Neutrophil (primary cell): ENCODE measurements around the gene CSTF3.
A peak's percentile ranks its signal among the peaks of the same experiment; 100 is the strongest.
"Not testable (repeated sequence)": the region's sequence is repeated elsewhere in the genome, so short reads cannot be mapped to it uniquely, and the experiment has no call there.

Source experiments
- H3K27ac ChIP-seq: fragments of 200-600 bp; sonication (generic); 2 replicates; pipeline ENCODE4 v1.5.1; 2016; ENCODE audit warnings: mild to moderate bottlenecking, moderate library complexity
- H3K27me3 ChIP-seq: fragments of 200-600 bp; sonication (generic); 2 replicates; pipeline ENCODE4 v1.6.0; 2016; ENCODE audit warnings: mild to moderate bottlenecking
- H3K36me3 ChIP-seq: fragments of 200-600 bp; sonication (generic); 2 replicates; pipeline ENCODE4 v1.5.1; 2017
- H3K4me1 ChIP-seq, 2 experiments: fragments of 200-600 bp in 1 of 2; sonication (generic) in 1 of 2; 1 replicate in 1 of 2; 2 replicates in 1 of 2; pipeline versions ENCODE4 v1.5.1 to v1.6.1; 2013 to 2016; ENCODE audit warnings: low read depth in 1 of 2, low read length in 1 of 2, mild to moderate bottlenecking in 1 of 2, moderate library complexity in 1 of 2; ENCODE audit not compliant: control insufficient read depth in 1 of 2, insufficient read depth in 1 of 2
- H3K4me3 ChIP-seq, 2 experiments: fragments of 200-600 bp in 1 of 2; sonication (generic) in 1 of 2; 1 replicate in 1 of 2; 2 replicates in 1 of 2; pipeline ENCODE4 v1.5.1; 2013 to 2016; ENCODE audit warnings: low read depth in 1 of 2, low read length in 1 of 2, mild to moderate bottlenecking in 1 of 2, moderate library complexity in 1 of 2
- H3K9me3 ChIP-seq: fragments of 200-600 bp; sonication (generic); 2 replicates; pipeline ENCODE4 v1.5.1; 2016
- CTCF ChIP-seq: fragments of 200-600 bp; sonication (generic); IDR thresholded peaks from 2 replicates; pipeline ENCODE4 v1.5.1; 2016; ENCODE audit warnings: antibody characterized with exemption

CSTF3 gene

GRCh38 chr11:33171251-33171650 lies 10.0 kb upstream of the CSTF3 start:
- Histone ChIP-seq H3K27me3 (no peaks in the 10 kb centered on the region), H3K9me3 (no peaks in the 10 kb centered on the region), H3K4me3 (no peak overlapping the region), H3K36me3 (no peaks in the 10 kb centered on the region), H3K27ac (no peak overlapping the region), H3K4me1 (peaks cover 9 to 10% of the 10 kb centered on the region in 2 experiments)
- TF ChIP-seq CTCF, result no peak

- no peaks in the 10 kb centered on the region for H3K27me3 ChIP-seq
These were observed 7.5 kb upstream of the CSTF3 start for GRCh38 chr11:33168709-33169200.

GRCh38 chr11:33162831-33163230 lies 1.6 kb upstream of the CSTF3 start:
- Histone ChIP-seq H3K4me1 (peaks cover 32 to 43% of the 10 kb centered on the region in 2 experiments), H3K36me3 (no peaks in the 10 kb centered on the region), H3K27ac (no peak overlapping the region), H3K27me3 (no peaks in the 10 kb centered on the region), H3K9me3 (no peaks in the 10 kb centered on the region), H3K4me3 (no peak overlapping the region)
- TF ChIP-seq CTCF, result no peak

More at GRCh38 chr11:33168709-33169200, 7.5 kb upstream of the CSTF3 start:
- no peak overlapping the region for H3K4me3 ChIP-seq
- no peaks in the 10 kb centered on the region for H3K9me3 ChIP-seq
- H3K27ac ChIP-seq, result no peak overlapping the region
- no peaks in the 10 kb centered on the region for H3K36me3 ChIP-seq
- no peak for TF ChIP-seq CTCF
- peaks cover 13 to 17% of the 10 kb centered on the region in 2 experiments for H3K4me1 ChIP-seq

- peaks cover 26 to 34% of the 10 kb centered on the region in 2 experiments for H3K4me1 ChIP-seq
These were observed 693 bp downstream of the CSTF3 start for GRCh38 chr11:33160587-33160986.

GRCh38 chr11:33160136-33160535 lies 1.1 kb downstream of the CSTF3 start:
- Histone ChIP-seq H3K9me3 (no peaks in the 10 kb centered on the region), H3K4me3 (peak overlapping the region; percentile 76 to 97), H3K36me3 (no peaks in the 10 kb centered on the region), H3K27me3 (no peaks in the 10 kb centered on the region), H3K27ac (peak overlapping the region; percentile 66), H3K4me1 (peaks cover 26 to 34% of the 10 kb centered on the region in 2 experiments)
- no peak for TF ChIP-seq CTCF

More at GRCh38 chr11:33160587-33160986, 693 bp downstream of the CSTF3 start:
- no peak for TF ChIP-seq CTCF
- Histone ChIP-seq H3K36me3 (no peaks in the 10 kb centered on the region), H3K27me3 (no peaks in the 10 kb centered on the region), H3K27ac (peak overlapping the region; percentile 66), H3K4me3 (peak overlapping the region; percentile 76 to 97), H3K9me3 (no peaks in the 10 kb centered on the region)

GRCh38 chr11:33159378-33159867 lies 1.9 kb downstream of the CSTF3 start:
- peaks cover 26 to 34% of the 10 kb centered on the region in 2 experiments for H3K4me1 ChIP-seq
- H3K4me3 ChIP-seq, H3K27me3 ChIP-seq, H3K36me3 ChIP-seq, H3K9me3 ChIP-seq: not testable (repeated sequence)
- H3K27ac ChIP-seq, result peak overlapping the region; percentile 47
